Tibial nerve (tissue), 4 donors: Measurements from ENCODE around the gene NEDD4.

Source experiments
- EP300 ChIP-seq, 2 donors: sonication (generic); formaldehyde crosslinking; IDR thresholded peaks; one replicate each; pipeline ENCODE4 v1.6.1; 2017; ENCODE audit warnings: antibody characterized with exemption in 2 of 2, mild to moderate bottlenecking in 1 of 2
- POLR2A ChIP-seq, 2 donors: fragments of 450-650 bp; IDR thresholded peaks; one replicate each; pipeline ENCODE4 v1.6.1; 2017; ENCODE audit warnings: antibody characterized with exemption in 2 of 2, mild to moderate bottlenecking in 2 of 2, moderate library complexity in 2 of 2
- TF ChIP-seq, protein P1 (sequence below), 5 experiments: fragments of 200-600 bp in 3 of 5; fragments of 450-650 bp in 2 of 5; sonication (generic) in 3 of 5; IDR thresholded peaks; one replicate each; pipeline ENCODE4 v1.5.1; 2016 to 2019; ENCODE audit warnings: antibody characterized with exemption in 5 of 5, mild to moderate bottlenecking in 3 of 5, moderate library complexity in 2 of 5

DNA sequence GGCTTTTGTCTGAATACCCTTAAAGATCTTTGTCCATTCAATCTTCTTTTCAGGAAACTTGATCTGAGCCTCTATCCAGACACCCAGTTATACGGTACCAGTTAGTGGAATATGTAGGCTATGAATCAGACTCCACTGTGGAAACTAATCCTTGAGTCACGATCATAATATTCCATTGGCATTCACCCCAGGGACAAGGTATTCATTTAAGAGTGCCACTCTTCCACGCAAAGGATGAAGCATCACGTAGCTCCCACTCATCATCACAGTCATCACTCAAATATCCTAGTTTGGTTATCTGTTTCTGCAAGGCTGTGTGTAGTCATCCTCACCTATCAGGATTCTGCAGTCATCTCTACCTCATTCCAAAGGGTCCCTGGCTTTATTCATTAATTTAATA is 85.6 kb downstream of the NEDD4 start:
- TF ChIP-seq, protein P1, sequence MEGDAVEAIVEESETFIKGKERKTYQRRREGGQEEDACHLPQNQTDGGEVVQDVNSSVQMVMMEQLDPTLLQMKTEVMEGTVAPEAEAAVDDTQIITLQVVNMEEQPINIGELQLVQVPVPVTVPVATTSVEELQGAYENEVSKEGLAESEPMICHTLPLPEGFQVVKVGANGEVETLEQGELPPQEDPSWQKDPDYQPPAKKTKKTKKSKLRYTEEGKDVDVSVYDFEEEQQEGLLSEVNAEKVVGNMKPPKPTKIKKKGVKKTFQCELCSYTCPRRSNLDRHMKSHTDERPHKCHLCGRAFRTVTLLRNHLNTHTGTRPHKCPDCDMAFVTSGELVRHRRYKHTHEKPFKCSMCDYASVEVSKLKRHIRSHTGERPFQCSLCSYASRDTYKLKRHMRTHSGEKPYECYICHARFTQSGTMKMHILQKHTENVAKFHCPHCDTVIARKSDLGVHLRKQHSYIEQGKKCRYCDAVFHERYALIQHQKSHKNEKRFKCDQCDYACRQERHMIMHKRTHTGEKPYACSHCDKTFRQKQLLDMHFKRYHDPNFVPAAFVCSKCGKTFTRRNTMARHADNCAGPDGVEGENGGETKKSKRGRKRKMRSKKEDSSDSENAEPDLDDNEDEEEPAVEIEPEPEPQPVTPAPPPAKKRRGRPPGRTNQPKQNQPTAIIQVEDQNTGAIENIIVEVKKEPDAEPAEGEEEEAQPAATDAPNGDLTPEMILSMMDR (IDR thresholded peaks at IDR 0.05) = no peak
- TF ChIP-seq POLR2A (IDR thresholded peaks at IDR 0.05) (no peak), EP300 (IDR thresholded peaks at IDR 0.05) (no peak)
